Lung (tissue), 12 donors: ENCODE data around the gene AP3D1. TPM values are rescaled to one million over a fixed set of nuclear protein-coding genes. Genes with fewer than 3 reads are reported as not detected.
A peak's percentile ranks its signal among the peaks of the same experiment; 100 is the strongest.

ENCODE experiments used
- ATAC-seq: fragments of 200-7000 bp; cut with Tn5 transposase; one replicate; pipeline ENCODE4 v1.9.1; 2020; ENCODE audit warnings: moderate number of reproducible peaks; ENCODE audit not compliant: insufficient read depth, low FRiP score
- DNase-seq, 3 donors: peaks; one replicate each; pipeline ENCODE4 v3.0.0-alpha.2; 2013 to 2017
- H3K27ac ChIP-seq, 2 donors: one replicate each; pipeline ENCODE4 v1.5.1; 2013; ENCODE audit warnings: mild to moderate bottlenecking in 2 of 2, moderate library complexity in 2 of 2, control low read depth in 1 of 2, inconsistent platforms in 1 of 2, low read depth in 1 of 2, low read length in 1 of 2
- H3K27me3 ChIP-seq, 3 donors: one replicate each; pipeline ENCODE4 v1.5.1; 2013; ENCODE audit warnings: low read length in 2 of 3; ENCODE audit not compliant: control insufficient read depth in 3 of 3, insufficient read depth in 3 of 3
- H3K36me3 ChIP-seq, 4 donors: one replicate each; pipeline ENCODE4 v1.5.1; 2013; ENCODE audit warnings: low read length in 4 of 4, mild to moderate bottlenecking in 1 of 4, moderate library complexity in 1 of 4; ENCODE audit not compliant: control insufficient read depth in 4 of 4, insufficient read depth in 4 of 4
- H3K4me1 ChIP-seq, 5 donors: one replicate each; pipeline ENCODE4 v1.5.1; 2013; ENCODE audit warnings: low read length in 5 of 5, mild to moderate bottlenecking in 2 of 5, moderate library complexity in 1 of 5; ENCODE audit not compliant: control insufficient read depth in 5 of 5, insufficient read depth in 5 of 5
- H3K4me3 ChIP-seq: one replicate; pipeline ENCODE4 v1.5.1; 2013; ENCODE audit warnings: mild to moderate bottlenecking, control low read depth, moderate library complexity
- H3K9ac ChIP-seq, 2 donors: one replicate each; pipeline ENCODE4 v1.5.1; 2013; ENCODE audit warnings: low read length in 2 of 2, control low read depth in 1 of 2; ENCODE audit not compliant: insufficient read depth in 1 of 2
- H3K9me3 ChIP-seq, 4 donors: one replicate each; pipeline ENCODE4 v1.5.1; 2013; ENCODE audit warnings: low read length in 3 of 4, mild to moderate bottlenecking in 1 of 4, moderate library complexity in 1 of 4; ENCODE audit not compliant: control insufficient read depth in 4 of 4, insufficient read depth in 3 of 4
- WGBS, 2 donors: extraction: QIAGEN DNeasy Blood & Tissue Kit; methylation state at CpG; one replicate each; pipeline ENCODE4 v1.1.7; 2013; 5-methylcytosine and 5-hydroxymethylcytosine counted together
- polyA plus RNA-seq, 2 donors: library from polyadenylated mRNA; stranded (reverse); fragments of 200-250 nt; gene quantifications; one replicate each; pipeline ENCODE4 v1.2.1, GENCODE V29; 2013
- total RNA-seq, 2 donors: library from RNA; depleted of rRNA in 1 of 2; stranded (reverse); fragments of >200 nt in 1 of 2; gene quantifications; one replicate each; pipeline ENCODE4 v1.2.1, GENCODE V29; 2014 to 2021
- TF ChIP-seq, protein P1 (sequence below): IDR thresholded peaks from 2 replicates; pipeline ENCODE4 v1.5.1; 2012; ENCODE audit warnings: mild to moderate bottlenecking; ENCODE audit errors: control extremely low read depth, extremely low read depth
- donor health status: control.
- donor health status: control.
- donor health status: Bipolar disorder and iron deficiency.
- donor health status: healthy.
- donor health status: DM: yes; HTN: yes; CAD: no.

Gene AP3D1
- total and polyA plus RNA-seq, 4 donors = 55.3 to 144 (median 85.4) TPM

DNA sequence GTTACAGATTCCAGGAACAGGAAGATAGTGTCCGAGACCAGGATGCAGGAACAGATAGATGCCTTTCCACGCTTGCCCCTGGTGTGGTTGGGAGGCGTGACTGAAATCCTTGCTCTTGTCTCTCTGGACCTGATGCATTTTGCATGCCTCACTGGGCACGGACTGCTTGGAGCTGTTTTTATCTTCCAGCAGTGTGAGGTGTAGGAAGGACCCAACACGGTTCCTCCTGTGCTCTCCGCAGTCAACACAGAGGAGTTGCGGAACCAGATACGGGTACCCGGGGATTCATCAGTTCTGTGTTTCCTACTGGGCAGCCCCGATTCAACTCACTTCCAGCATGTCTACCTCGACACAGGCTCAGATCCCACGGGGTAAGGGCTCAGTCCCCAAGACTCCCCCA, 18.9 kb upstream of the AP3D1 start:
- H3K9me3 ChIP-seq = no peaks in the 10 kb centered on the region
- H3K4me3 ChIP-seq = no peak overlapping the region
- H3K27ac ChIP-seq = peak overlapping the region; percentile 37 to 89
- no peaks in the 10 kb centered on the region for H3K27me3 ChIP-seq
- H3K4me1 ChIP-seq = peaks cover 30 to 50% (median 31%) of the 10 kb centered on the region in 5 donors
- DNase-seq (no peak), ATAC-seq (no peak)
- 64 to 80% methylated on average over 12 of the region's 12 CpGs for WGBS, 2 donors
- TF ChIP-seq, protein P1, sequence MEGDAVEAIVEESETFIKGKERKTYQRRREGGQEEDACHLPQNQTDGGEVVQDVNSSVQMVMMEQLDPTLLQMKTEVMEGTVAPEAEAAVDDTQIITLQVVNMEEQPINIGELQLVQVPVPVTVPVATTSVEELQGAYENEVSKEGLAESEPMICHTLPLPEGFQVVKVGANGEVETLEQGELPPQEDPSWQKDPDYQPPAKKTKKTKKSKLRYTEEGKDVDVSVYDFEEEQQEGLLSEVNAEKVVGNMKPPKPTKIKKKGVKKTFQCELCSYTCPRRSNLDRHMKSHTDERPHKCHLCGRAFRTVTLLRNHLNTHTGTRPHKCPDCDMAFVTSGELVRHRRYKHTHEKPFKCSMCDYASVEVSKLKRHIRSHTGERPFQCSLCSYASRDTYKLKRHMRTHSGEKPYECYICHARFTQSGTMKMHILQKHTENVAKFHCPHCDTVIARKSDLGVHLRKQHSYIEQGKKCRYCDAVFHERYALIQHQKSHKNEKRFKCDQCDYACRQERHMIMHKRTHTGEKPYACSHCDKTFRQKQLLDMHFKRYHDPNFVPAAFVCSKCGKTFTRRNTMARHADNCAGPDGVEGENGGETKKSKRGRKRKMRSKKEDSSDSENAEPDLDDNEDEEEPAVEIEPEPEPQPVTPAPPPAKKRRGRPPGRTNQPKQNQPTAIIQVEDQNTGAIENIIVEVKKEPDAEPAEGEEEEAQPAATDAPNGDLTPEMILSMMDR = no peak
- peaks cover 0 to 8% (median 3%) of the 10 kb centered on the region in 4 donors for H3K36me3 ChIP-seq
- no peak overlapping the region for H3K9ac ChIP-seq

DNA sequence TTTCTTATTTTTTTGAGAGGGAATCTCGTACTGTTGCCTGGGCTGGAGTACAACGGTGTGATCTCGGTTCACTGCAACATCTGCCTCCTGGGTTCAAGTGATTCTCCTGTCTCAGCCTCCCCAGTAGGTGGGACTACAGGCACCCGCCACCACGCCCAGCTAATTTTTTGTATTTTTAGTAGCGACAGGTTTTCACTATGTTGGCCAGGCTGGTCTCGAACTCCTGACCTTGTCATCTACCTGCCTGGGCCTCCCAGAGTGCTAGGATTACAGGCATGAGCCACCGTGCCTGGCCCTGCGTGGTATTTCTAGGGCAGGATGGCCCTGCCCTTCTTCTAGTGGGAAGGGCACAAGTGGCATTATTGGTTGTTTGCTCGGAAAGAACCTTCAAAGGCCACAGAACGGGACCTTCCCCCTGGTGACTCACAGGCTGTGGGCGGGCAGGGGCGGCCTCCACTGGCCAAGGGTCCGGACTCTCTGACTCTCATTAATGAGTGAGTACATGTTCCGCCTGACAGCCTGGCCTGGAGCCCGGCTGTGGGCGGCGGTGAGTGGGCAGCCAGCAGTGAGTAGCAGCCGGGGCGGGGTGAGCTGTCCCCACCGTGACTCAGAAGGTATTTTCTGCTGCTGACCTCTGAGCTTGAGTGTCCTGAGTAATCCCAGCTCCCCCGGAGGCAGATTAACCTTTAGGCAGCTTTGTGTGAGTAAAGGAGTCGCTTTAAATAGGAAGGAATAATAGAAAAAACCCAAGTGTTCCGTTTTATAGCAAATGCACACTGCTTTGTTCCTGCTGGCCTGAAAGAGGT, 17.5 kb upstream of the AP3D1 start:
- no peaks in the 10 kb centered on the region for H3K9me3 ChIP-seq
- ATAC-seq = peak; percentile 88
- H3K9ac ChIP-seq = peak overlapping the region; percentile 28 to 32
- H3K4me1 ChIP-seq = peaks cover 30 to 50% (median 31%) of the 10 kb centered on the region in 5 donors
- DNase-seq = peak; percentile 85 to 91 (median 86)
- H3K27ac ChIP-seq = peak overlapping the region; percentile 92 to 95
- TF ChIP-seq, protein P1 = no peak
- no peaks in the 10 kb centered on the region for H3K27me3 ChIP-seq
- 5 to 7% methylated on average over 24 of the region's 24 CpGs for WGBS, 2 donors
- peaks cover 0 to 4% (median 3%) of the 10 kb centered on the region in 4 donors for H3K36me3 ChIP-seq
- no peak overlapping the region for H3K4me3 ChIP-seq

DNA sequence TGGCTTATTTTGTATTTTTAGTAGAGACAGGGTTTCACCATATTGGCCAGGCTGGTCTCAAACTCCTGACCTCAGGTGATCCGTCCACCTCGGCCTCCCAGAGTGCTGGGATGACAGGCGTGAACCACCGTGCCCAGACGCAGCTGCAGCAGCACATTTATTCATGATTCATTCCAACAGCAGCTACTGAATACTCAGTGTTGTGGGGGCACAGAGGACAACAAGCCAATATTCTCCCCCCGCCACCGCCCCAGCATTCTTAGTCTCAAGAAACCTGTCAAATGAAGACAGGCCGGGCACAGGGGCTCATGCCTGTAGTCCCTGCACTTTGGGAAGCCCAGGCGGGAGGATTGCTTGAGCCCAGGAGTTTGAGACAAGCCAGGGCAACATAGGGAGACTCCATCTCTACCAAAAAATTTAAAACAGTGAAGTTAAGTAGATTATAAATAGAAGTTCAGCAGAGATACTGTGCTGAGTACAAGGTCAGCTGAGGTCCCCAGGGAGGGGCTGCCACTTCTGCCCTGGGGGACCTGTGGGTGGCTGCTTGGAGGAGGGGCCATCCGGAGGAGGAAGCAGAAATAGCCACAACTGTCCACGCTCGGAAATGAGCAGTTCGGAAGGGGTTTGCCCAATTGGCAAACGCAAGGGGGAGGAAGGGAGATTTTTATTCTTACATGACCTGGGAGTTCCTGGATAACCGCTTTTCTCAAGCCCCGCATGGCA, 16.7 kb upstream of the AP3D1 start:
- H3K4me3 ChIP-seq = no peak overlapping the region
- no peaks in the 10 kb centered on the region for H3K9me3 ChIP-seq
- peak overlapping the region; percentile 92 to 95 for H3K27ac ChIP-seq
- H3K27me3 ChIP-seq = no peaks in the 10 kb centered on the region
- TF ChIP-seq, protein P1 = no peak
- peak overlapping the region; percentile 17 to 28 for H3K9ac ChIP-seq
- H3K4me1 ChIP-seq = peaks cover 30 to 50% (median 31%) of the 10 kb centered on the region in 5 donors
- WGBS, 2 donors = 23 to 25% methylated on average over 16 of the region's 16 CpGs
- ATAC-seq (no peak), DNase-seq (peak; percentile 15 to 40 (median 22))
- no peaks in the 10 kb centered on the region for H3K36me3 ChIP-seq
